Measurements from ENCODE around the gene PCNX3. TPM values are rescaled to one million over a fixed set of nuclear protein-coding genes. Genes with fewer than 3 reads are reported as not detected.
A peak's percentile ranks its signal among the peaks of the same experiment; 100 is the strongest.
"Not testable (repeated sequence)": the region's sequence is repeated elsewhere in the genome, so short reads cannot be mapped to it uniquely, and the experiment has no call there.

PCNX3 gene
- total RNA-seq, 1 donor from 2014 or later, result 61.8 TPM

DNA sequence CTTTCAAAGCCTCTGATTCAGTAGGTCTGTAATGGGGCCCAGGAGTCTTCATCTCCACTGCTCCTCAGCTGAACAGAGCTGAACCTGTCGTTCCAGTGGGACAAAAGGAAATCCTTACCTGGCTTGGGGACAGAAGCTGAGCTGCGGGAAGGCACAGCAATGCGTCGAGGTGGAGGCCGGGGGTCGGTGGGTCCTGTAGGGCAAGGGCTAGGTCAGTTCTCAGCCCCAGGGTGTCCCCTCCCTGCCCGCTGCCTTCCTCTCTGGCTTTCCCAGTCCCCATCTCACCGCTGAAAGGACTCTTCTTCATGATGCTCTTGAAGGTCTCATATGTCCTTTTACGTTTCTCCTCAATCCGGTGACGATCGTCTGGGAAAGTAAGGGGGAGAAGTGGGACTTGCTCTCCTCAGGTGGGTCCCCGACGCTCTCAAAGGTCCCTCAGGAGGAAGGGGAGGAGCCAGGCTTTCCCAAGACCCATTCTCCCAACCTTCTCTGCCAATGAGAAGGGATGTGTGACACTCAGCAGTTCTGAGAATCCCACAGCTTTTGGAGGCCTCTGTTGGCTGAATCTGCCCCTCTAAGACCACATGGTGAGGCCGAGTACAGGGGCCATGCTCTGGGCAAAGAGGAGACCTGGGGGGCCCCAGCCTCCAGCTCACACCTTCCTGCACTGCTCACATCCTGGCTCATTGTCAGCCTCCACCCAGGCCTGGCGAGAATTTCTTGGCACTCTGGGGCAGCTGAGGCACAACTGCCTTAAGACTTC is 40.2 kb downstream of the PCNX3 start:
- no peaks in the 10 kb centered on the region for H3K27me3 Mint-ChIP-seq (ENCODE audit: low read depth)
- H3K4me3 Mint-ChIP-seq, result no peak overlapping the region
- no peaks in the 10 kb centered on the region for H3K9me3 Mint-ChIP-seq
- DNase-seq (ENCODE audit: low spot score in 2 of 2, unreplicated experiment in 2 of 2), result peak in 1 of 2 experiments; percentile 14
- peaks cover 48% of the 10 kb centered on the region for H3K36me3 Mint-ChIP-seq
- H3K4me1 Mint-ChIP-seq, result peaks cover 29% of the 10 kb centered on the region
- TF ChIP-seq, protein P1, sequence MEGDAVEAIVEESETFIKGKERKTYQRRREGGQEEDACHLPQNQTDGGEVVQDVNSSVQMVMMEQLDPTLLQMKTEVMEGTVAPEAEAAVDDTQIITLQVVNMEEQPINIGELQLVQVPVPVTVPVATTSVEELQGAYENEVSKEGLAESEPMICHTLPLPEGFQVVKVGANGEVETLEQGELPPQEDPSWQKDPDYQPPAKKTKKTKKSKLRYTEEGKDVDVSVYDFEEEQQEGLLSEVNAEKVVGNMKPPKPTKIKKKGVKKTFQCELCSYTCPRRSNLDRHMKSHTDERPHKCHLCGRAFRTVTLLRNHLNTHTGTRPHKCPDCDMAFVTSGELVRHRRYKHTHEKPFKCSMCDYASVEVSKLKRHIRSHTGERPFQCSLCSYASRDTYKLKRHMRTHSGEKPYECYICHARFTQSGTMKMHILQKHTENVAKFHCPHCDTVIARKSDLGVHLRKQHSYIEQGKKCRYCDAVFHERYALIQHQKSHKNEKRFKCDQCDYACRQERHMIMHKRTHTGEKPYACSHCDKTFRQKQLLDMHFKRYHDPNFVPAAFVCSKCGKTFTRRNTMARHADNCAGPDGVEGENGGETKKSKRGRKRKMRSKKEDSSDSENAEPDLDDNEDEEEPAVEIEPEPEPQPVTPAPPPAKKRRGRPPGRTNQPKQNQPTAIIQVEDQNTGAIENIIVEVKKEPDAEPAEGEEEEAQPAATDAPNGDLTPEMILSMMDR (IDR thresholded peaks at IDR 0.05; ENCODE audit: unreplicated experiment), result no peak
- no peak overlapping the region for H3K27ac Mint-ChIP-seq

DNA sequence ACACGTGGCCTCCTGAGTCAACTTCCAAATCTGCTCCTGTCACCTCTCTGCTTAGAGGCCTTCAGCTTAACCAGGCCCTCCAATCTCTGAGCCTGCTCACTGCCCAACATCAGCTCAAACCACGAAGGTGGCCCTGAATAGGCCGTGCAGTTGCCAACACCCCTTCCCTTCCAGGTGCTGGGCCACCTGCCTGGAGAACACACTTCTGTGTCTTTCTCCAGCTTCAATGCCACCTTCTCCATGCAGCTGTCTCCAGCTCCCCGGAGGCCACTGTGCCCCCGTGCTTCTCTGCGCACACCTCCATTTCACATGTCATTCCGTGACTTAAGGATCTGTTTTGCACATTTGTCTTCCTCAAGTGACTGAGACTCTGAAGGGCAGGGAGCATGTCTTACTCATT is 41.9 kb downstream of the PCNX3 start:
- TF ChIP-seq, protein P1 (IDR thresholded peaks at IDR 0.05; ENCODE audit: unreplicated experiment), result no peak
- DNase-seq (ENCODE audit: low spot score in 2 of 2, unreplicated experiment in 2 of 2), result no peak
- no peak overlapping the region for H3K4me3 Mint-ChIP-seq
- H3K4me1 Mint-ChIP-seq, result peaks cover 16% of the 10 kb centered on the region
- no peaks in the 10 kb centered on the region for H3K27me3 Mint-ChIP-seq (ENCODE audit: low read depth)
- peaks cover 48% of the 10 kb centered on the region for H3K36me3 Mint-ChIP-seq
- no peak overlapping the region for H3K27ac Mint-ChIP-seq
- H3K9me3 Mint-ChIP-seq, result no peaks in the 10 kb centered on the region

DNA sequence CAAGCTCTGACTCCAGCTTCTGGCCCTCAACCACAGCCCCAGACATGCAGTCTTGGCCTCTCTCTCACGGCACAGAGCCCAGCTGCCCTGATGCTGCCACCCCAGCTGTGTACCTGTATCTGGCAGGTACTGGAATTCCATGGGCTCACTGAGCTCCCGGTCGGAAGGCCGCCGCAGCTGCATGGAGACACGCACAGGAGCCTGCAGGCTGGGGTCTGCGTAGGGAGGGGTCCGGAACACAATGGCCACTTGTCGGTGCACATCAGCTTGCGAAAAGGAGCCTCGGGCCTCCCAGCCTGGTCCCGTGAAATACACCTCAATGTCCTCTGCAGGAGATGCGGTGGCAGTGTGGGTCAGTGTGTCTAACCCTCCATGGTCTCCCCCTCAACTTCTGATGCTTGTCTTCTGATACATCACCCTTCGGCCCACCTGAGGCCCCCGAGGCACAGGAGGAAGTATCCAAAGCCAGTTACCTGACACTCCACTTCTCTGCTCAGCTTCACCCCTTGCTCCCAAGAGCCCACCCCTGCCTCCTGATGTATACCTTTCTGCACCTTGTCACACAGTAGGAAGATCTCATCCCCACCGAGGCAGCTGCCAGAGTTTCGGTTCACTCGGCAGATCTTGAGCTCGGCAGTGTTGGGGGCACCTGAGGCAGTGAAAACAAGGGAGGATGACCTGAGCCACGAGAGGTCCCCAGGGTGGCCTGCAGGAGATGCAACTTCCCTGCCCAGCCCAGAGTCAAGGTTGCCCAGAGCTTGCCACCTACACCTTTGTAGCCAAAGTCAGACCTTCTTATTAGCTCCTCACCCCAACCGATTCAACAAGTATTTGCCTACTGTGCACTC is 42.8 kb downstream of the PCNX3 start:
- TF ChIP-seq, protein P1 (IDR thresholded peaks at IDR 0.05; ENCODE audit: unreplicated experiment), result no peak
- Mint-ChIP-seq H3K27ac (no peak overlapping the region), H3K36me3 (peaks cover 48% of the 10 kb centered on the region), H3K4me3 (no peak overlapping the region), H3K27me3 (ENCODE audit: low read depth) (no peaks in the 10 kb centered on the region), H3K4me1 (peaks cover 9% of the 10 kb centered on the region), H3K9me3 (no peaks in the 10 kb centered on the region)
- DNase-seq (ENCODE audit: low spot score in 2 of 2, unreplicated experiment in 2 of 2), result no peak

DNA sequence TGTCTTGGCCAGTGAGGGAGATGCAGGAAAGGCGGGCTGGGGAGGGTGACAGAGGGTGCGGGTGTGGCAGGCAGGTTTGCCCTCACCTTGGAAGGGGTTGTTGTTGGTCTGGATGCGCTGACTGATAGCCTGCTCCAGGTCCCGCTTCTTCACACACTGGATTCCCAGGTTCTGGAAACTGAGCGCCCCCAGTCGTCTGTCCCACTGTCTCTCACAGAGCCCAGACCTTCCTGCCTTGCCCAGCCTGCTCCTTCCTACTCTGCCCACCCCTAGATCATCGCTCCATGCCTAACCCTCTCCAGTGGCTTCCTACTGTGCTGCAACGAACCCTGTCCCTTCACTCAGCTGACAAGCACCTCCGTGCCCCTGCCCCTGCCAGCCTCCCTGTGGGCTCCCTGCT is 44.5 kb downstream of the PCNX3 start:
- no peaks in the 10 kb centered on the region for H3K27me3 Mint-ChIP-seq (ENCODE audit: low read depth)
- no peak for DNase-seq (ENCODE audit: low spot score in 2 of 2, unreplicated experiment in 2 of 2)
- TF ChIP-seq, protein P1 (IDR thresholded peaks at IDR 0.05; ENCODE audit: unreplicated experiment), result no peak
- H3K9me3 Mint-ChIP-seq, result no peaks in the 10 kb centered on the region
- H3K27ac Mint-ChIP-seq, result no peak overlapping the region
- peaks cover 40% of the 10 kb centered on the region for H3K36me3 Mint-ChIP-seq
- H3K4me1 Mint-ChIP-seq, result peaks cover 7% of the 10 kb centered on the region
- H3K4me3 Mint-ChIP-seq, result no peak overlapping the region

DNA sequence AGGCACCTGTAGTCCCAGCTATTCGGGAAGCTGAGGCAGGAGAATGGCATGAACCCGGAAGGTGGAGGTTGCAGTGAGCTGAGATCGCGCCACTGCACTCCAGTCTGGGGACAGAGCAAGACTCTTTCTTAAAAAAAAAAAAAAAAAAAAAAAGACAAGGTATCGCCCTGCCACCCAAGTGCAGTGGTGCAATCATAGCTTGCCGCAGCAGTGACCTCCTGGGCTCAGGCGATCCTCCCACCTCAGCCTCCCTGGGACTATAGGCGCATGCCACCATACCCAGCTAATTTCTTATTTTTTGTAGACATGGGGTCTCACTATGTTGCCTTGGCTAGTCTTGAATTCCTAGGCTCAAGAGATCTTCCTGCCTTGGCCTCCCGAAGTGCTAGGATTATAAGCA is 45.3 kb downstream of the PCNX3 start:
- H3K9me3 Mint-ChIP-seq; H3K27me3 Mint-ChIP-seq (ENCODE audit: low read depth); H3K4me1 Mint-ChIP-seq; DNase-seq (ENCODE audit: low spot score in 2 of 2, unreplicated experiment in 2 of 2); H3K27ac Mint-ChIP-seq: not testable (repeated sequence)
- Mint-ChIP-seq H3K36me3 (peaks cover 36% of the 10 kb centered on the region), H3K4me3 (peak overlapping the region; percentile 80)

Measured in mesothelial cell of epicardium (in vitro differentiated cells).